Ascending aorta (tissue), 2 donors: ENCODE measurements around the gene PATL2. TPM values are rescaled to one million over a fixed set of nuclear protein-coding genes. Genes with fewer than 3 reads are reported as not detected.
"Not testable (repeated sequence)": the region's sequence is repeated elsewhere in the genome, so short reads cannot be mapped to it uniquely, and the experiment has no call there.

Experiments used
- DNase-seq, 2 donors: peaks; one replicate each; pipeline ENCODE4 v3.0.0-alpha.2; 2019; ENCODE audit warnings: low spot score in 2 of 2
- H3K27ac ChIP-seq, 2 donors: fragments of 200-600 bp; sonication (generic); one replicate each; pipeline ENCODE4 v1.5.1; 2016 to 2017; ENCODE audit warnings: mild to moderate bottlenecking in 1 of 2
- H3K27me3 ChIP-seq: fragments of 200-600 bp; sonication (generic); one replicate; pipeline ENCODE4 v1.5.1; 2017
- H3K36me3 ChIP-seq, 2 donors: fragments of 200-600 bp; sonication (generic); one replicate each; pipeline ENCODE4 v1.5.1; 2016
- H3K4me1 ChIP-seq, 2 donors: fragments of 200-600 bp; sonication (generic); one replicate each; pipeline ENCODE4 v1.5.1; 2016 to 2017; ENCODE audit warnings: mild to moderate bottlenecking in 1 of 2
- H3K4me3 ChIP-seq, 2 donors: fragments of 200-600 bp; sonication (generic); one replicate each; pipeline ENCODE4 v1.5.1; 2016 to 2017; ENCODE audit warnings: mild to moderate bottlenecking in 1 of 2
- H3K9me3 ChIP-seq, 2 donors: fragments of 200-600 bp; sonication (generic); one replicate each; pipeline ENCODE4 v1.5.1; 2016
- intact Hi-C: fragments of 100-400 bp; cut with DNase I; formaldehyde crosslinking; loops from one replicate; pipeline ENCODE4 v1.15.1; 2023
- total RNA-seq: library from RNA; depleted of rRNA; stranded (reverse); fragments of >200 nt; gene quantifications from one replicate; pipeline ENCODE4 v1.1.0, GENCODE V29; 2016
- TF ChIP-seq, protein P1 (sequence below), 3 experiments: fragments of 200-600 bp in 2 of 3; fragments of 450-650 bp in 1 of 3; sonication (generic) in 2 of 3; IDR thresholded peaks; one replicate each; pipeline ENCODE4 v1.5.1; 2016 to 2019; ENCODE audit warnings: antibody characterized with exemption in 3 of 3, mild to moderate bottlenecking in 1 of 3, moderate library complexity in 1 of 3

Gene PATL2
- total RNA-seq, 1 donor from 2014 or later: not detected

GRCh38 chr15:44695294-44695693 is 15.8 kb downstream of the PATL2 start:
- no peak for DNase-seq
- Histone ChIP-seq H3K4me1 (no peaks in the 10 kb centered on the region), H3K27ac (no peak overlapping the region), H3K36me3 (no peaks in the 10 kb centered on the region), H3K27me3 (no peaks in the 10 kb centered on the region), H3K9me3 (peaks cover 0 to 3% of the 10 kb centered on the region in 2 donors), H3K4me3 (no peak overlapping the region)
- intact Hi-C loops: no loop called here
- TF ChIP-seq, protein P1, sequence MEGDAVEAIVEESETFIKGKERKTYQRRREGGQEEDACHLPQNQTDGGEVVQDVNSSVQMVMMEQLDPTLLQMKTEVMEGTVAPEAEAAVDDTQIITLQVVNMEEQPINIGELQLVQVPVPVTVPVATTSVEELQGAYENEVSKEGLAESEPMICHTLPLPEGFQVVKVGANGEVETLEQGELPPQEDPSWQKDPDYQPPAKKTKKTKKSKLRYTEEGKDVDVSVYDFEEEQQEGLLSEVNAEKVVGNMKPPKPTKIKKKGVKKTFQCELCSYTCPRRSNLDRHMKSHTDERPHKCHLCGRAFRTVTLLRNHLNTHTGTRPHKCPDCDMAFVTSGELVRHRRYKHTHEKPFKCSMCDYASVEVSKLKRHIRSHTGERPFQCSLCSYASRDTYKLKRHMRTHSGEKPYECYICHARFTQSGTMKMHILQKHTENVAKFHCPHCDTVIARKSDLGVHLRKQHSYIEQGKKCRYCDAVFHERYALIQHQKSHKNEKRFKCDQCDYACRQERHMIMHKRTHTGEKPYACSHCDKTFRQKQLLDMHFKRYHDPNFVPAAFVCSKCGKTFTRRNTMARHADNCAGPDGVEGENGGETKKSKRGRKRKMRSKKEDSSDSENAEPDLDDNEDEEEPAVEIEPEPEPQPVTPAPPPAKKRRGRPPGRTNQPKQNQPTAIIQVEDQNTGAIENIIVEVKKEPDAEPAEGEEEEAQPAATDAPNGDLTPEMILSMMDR (IDR thresholded peaks at IDR 0.05): no peak

- H3K27me3 ChIP-seq: no peaks in the 10 kb centered on the region
- H3K27ac ChIP-seq: no peak overlapping the region
- no peaks in the 10 kb centered on the region for H3K9me3 ChIP-seq
- no peak for DNase-seq
- intact Hi-C loops: no loop called here
- no peaks in the 10 kb centered on the region for H3K4me1 ChIP-seq
- no peaks in the 10 kb centered on the region for H3K36me3 ChIP-seq
- TF ChIP-seq, protein P1 (IDR thresholded peaks at IDR 0.05): no peak
- no peak overlapping the region for H3K4me3 ChIP-seq
These were observed 16.7 kb downstream of the PATL2 start for GRCh38 chr15:44694416-44694815.

DNA sequence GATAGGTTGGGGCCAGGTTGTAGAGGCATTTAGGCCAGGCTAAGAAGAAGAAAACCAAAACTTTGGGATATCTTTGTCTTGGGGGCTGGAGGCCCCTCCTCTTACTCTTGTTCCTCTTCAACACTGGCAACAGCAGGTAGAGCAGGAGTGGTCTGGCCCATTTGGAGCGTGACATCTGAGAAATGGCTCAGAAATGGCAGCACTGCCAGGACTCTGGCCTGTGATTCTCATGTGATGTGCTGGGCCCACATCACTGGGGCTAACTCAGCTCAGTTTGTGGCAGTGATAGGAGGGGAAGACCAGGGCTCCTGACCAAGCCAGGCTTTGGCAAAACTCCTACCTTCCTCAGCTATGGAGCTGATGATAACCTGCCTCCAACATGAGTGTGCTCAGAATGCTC is 18.5 kb downstream of the PATL2 start:
- no peaks in the 10 kb centered on the region for H3K9me3 ChIP-seq
- no peak for DNase-seq
- TF ChIP-seq, protein P1 (IDR thresholded peaks at IDR 0.05): no peak
- H3K27ac ChIP-seq: no peak overlapping the region
- no peaks in the 10 kb centered on the region for H3K4me1 ChIP-seq
- no peaks in the 10 kb centered on the region for H3K36me3 ChIP-seq
- no peak overlapping the region for H3K4me3 ChIP-seq
- no peaks in the 10 kb centered on the region for H3K27me3 ChIP-seq
- intact Hi-C loops: no loop called here

- H3K36me3 ChIP-seq, DNase-seq, H3K9me3 ChIP-seq, H3K4me3 ChIP-seq, intact Hi-C loops, H3K27ac ChIP-seq, H3K27me3 ChIP-seq, H3K4me1 ChIP-seq: not testable (repeated sequence)
These were observed 20.9 kb downstream of the PATL2 start for GRCh38 chr15:44690245-44690644.

DNA sequence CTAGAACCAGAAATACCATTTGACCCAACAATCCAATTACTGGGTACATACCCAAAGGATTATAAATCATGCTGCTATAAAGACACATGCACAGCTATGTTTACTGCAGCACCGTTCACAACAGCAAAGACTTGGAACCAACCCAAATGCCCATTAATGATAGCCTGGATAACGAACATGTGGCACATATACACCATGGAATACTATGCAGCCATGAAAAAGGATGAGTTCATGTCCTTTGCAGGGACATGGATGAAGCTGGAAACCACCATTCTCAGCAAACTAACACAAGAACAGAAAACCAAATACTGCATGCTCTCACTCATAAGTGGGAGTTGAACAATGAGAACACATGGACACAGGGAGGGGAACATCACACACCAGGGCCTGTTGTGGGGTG is 21.8 kb downstream of the PATL2 start:
- H3K27me3 ChIP-seq, H3K4me3 ChIP-seq, intact Hi-C loops, H3K36me3 ChIP-seq, DNase-seq, H3K27ac ChIP-seq, H3K4me1 ChIP-seq, H3K9me3 ChIP-seq: not testable (repeated sequence)

DNA sequence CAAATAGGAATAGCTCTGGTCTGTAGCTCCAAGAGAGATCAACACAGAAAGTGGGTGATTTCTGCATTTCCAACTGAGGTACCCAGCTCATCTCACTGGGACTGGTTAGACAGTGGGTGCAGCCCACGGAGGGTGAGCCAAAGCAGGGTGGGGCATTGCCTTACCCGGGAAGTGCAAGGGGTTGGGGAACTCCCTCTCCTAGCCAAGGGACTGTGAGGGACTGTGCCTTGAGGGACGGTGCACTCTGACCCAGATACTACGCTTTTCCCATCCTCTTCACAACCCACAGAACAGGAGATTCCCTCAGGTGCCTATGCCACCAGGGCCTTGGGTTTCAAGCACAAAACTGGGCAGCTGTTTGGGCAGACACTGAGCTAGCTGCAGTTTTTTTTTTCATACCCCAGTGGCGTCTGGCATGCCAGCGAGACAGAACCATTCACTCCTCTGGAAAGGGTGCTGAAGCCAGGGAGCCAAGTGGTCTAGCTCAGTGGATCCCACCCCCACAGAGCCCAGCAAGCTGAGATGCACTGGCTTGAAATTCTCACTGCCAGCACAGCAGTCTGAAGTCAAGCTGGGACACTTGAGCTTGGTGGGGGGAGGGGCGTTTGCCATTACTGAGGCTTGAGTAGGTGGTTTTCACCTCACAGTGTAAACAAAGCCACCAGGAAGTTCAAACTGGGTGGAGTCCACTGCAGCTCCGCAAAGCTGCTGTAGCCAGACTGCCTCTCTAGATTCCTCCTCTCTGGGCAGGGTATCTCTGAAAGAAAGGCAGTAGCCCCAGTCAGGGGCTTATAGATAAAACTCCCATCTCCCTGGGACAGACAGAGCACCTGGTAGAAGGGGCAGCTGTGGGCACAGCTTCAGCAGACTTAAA is 28.1 kb downstream of the PATL2 start:
- H3K4me3 ChIP-seq, intact Hi-C loops, DNase-seq: not testable (repeated sequence)

DNA sequence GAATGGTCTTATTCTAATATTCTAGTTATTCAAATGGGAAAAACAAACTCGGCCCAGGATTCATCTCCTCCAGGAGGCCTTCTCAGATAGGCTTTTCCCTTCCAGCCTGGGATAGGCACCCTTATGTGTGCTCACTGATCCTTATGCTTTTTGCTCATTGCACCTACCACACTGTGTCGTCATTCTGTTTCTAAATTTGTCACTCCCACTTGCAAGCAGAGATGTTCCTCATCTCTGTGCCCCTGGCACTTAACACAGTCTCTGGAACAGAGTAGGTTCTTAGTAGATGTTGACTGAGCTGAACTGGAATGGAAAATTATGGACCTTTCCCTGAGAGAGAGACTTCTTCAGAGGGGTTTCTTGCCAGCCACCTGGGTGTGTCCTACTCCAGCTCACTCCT is 28.9 kb downstream of the PATL2 start:
- Histone ChIP-seq H3K27ac (no peak overlapping the region), H3K27me3 (no peaks in the 10 kb centered on the region), H3K9me3 (no peaks in the 10 kb centered on the region), H3K4me1 (no peaks in the 10 kb centered on the region), H3K4me3 (no peak overlapping the region), H3K36me3 (no peaks in the 10 kb centered on the region)
- intact Hi-C loops: no loop called here
- no peak for DNase-seq
- TF ChIP-seq, protein P1 (IDR thresholded peaks at IDR 0.05): no peak

More for the DNA sequence above, 28.1 kb downstream of the PATL2 start:
- not testable (repeated sequence) for H3K27me3 ChIP-seq, H3K27ac ChIP-seq, H3K9me3 ChIP-seq, H3K4me1 ChIP-seq, H3K36me3 ChIP-seq
